Neural cell (in vitro differentiated cells): ENCODE data around the gene LPP. TPM values are rescaled to one million over a fixed set of nuclear protein-coding genes. Genes with fewer than 3 reads are reported as not detected.

ENCODE experiments used
- H2AFZ ChIP-seq: fragments of 200-600, 300-800 bp; sonication (generic), shearing (Covaris generic); 2 replicates; pipeline ENCODE4 v1.6.0; 2014; ENCODE audit warnings: low read depth, mild to moderate bottlenecking, antibody characterized with exemption, low read length, moderate library complexity
- H3F3A ChIP-seq: fragments of 200-600 bp; shearing (Covaris generic); 2 replicates; pipeline ENCODE4 v1.6.1; 2016; ENCODE audit warnings: mild to moderate bottlenecking, moderate library complexity, mixed read lengths, antibody characterized with exemption, low read length; ENCODE audit not compliant: insufficient read depth, poor library complexity, severe bottlenecking
- H3K27ac ChIP-seq: fragments of 200-600, 300-800 bp; sonication (generic), shearing (Covaris generic); 2 replicates; pipeline ENCODE4 v1.5.1; 2014; ENCODE audit warnings: mild to moderate bottlenecking, low read length, moderate library complexity
- H3K27me3 ChIP-seq: fragments of 300-800, 200-600 bp; sonication (generic), shearing (Covaris generic); 2 replicates; pipeline ENCODE4 v1.6.0; 2014; ENCODE audit warnings: mild to moderate bottlenecking, low read depth, low read length, moderate library complexity; ENCODE audit not compliant: insufficient read depth
- H3K36me3 ChIP-seq: fragments of 300-800, 200-600 bp; sonication (generic), shearing (Covaris generic); 2 replicates; pipeline ENCODE4 v1.5.1; 2014; ENCODE audit warnings: mild to moderate bottlenecking, antibody characterized with exemption, low read length, moderate library complexity; ENCODE audit not compliant: insufficient read depth
- H3K4me2 ChIP-seq: fragments of 300-800, 200-600 bp; sonication (generic), shearing (Covaris generic); 2 replicates; pipeline ENCODE4 v1.6.0; 2014; ENCODE audit warnings: mild to moderate bottlenecking, low read length
- H3K4me3 ChIP-seq: fragments of 300-800, 200-600 bp; sonication (generic), shearing (Covaris generic); 2 replicates; pipeline ENCODE4 v1.5.1; 2014; ENCODE audit warnings: mild to moderate bottlenecking, low read length, moderate library complexity
- H3K79me2 ChIP-seq: fragments of 200-600 bp; shearing (Covaris generic); replicated peaks from 2 replicates; pipeline ENCODE4 v1.6.0; 2014; ENCODE audit warnings: mild to moderate bottlenecking, low read length, moderate library complexity; ENCODE audit not compliant: insufficient read depth
- H3K9ac ChIP-seq: fragments of 300-800, 200-600 bp; sonication (generic), shearing (Covaris generic); 2 replicates; pipeline ENCODE4 v1.6.1; 2016; ENCODE audit warnings: mild to moderate bottlenecking, low read length, mixed read lengths
- H3K9me2 ChIP-seq: fragments of 200-600 bp; shearing (Covaris generic); 2 replicates; pipeline ENCODE4 v1.6.1; 2016; ENCODE audit warnings: mild to moderate bottlenecking, low read length, mixed read lengths; ENCODE audit not compliant: insufficient read depth
- H3K9me3 ChIP-seq: fragments of 200-600, 300-800 bp; sonication (generic), shearing (Covaris generic); 2 replicates; pipeline ENCODE4 v1.6.1; 2016; ENCODE audit warnings: mild to moderate bottlenecking, mixed run types, low read length, moderate library complexity, mixed read lengths
- H4K20me1 ChIP-seq: fragments of 200-600 bp; shearing (Covaris generic); 2 replicates; pipeline ENCODE4 v1.6.1; 2016; ENCODE audit warnings: mild to moderate bottlenecking, mixed run types; ENCODE audit not compliant: insufficient read depth
- CTCF ChIP-seq: fragments of 450-650 bp; IDR thresholded peaks from 2 replicates; pipeline ENCODE4 v1.5.1; 2014; ENCODE audit warnings: antibody characterized with exemption, mild to moderate bottlenecking, moderate library complexity; ENCODE audit not compliant: poor library complexity, severe bottlenecking
- EP300 ChIP-seq: fragments of 450-650 bp; conservative IDR thresholded peaks from 2 replicates; pipeline ENCODE4 v1.6.1; 2014; ENCODE audit warnings: antibody characterized with exemption, mild to moderate bottlenecking, moderate library complexity; ENCODE audit not compliant: poor library complexity, severe bottlenecking
- EZH2 ChIP-seq: fragments of 200-600, 300-800 bp; shearing (Covaris generic), sonication (generic); IDR thresholded peaks from 2 replicates; pipeline ENCODE4 v1.6.1; 2014; ENCODE audit warnings: antibody characterized with exemption, low read length, borderline replicate concordance, mild to moderate bottlenecking; ENCODE audit not compliant: insufficient read depth, poor library complexity, severe bottlenecking
- MXI1 ChIP-seq: fragments of 450-650 bp; conservative IDR thresholded peaks from 2 replicates; pipeline ENCODE4 v1.6.1; 2014; ENCODE audit warnings: antibody characterized with exemption, mild to moderate bottlenecking; ENCODE audit not compliant: poor library complexity, severe bottlenecking
- POLR2AphosphoS5 ChIP-seq: IDR thresholded peaks from 2 replicates; pipeline ENCODE4 v1.6.1; 2012
- RAD21 ChIP-seq: fragments of 450-650 bp; conservative IDR thresholded peaks from 2 replicates; pipeline ENCODE4 v1.6.1; 2014; ENCODE audit warnings: antibody characterized with exemption, mild to moderate bottlenecking, moderate library complexity
- REST ChIP-seq: IDR thresholded peaks from 2 replicates; pipeline ENCODE4 v1.6.1; 2012; ENCODE audit warnings: borderline replicate concordance
- SMC3 ChIP-seq: fragments of 450-650 bp; conservative IDR thresholded peaks from 2 replicates; pipeline ENCODE4 v1.6.1; 2014; ENCODE audit warnings: antibody characterized with exemption, mild to moderate bottlenecking, moderate library complexity; ENCODE audit not compliant: poor library complexity
- TAF1 ChIP-seq: IDR thresholded peaks from 2 replicates; pipeline ENCODE4 v1.6.1; 2012; ENCODE audit warnings: low read depth
- polyA plus RNA-seq: library from polyadenylated mRNA; depleted of rRNA; stranded (reverse); fragments of >200 nt; gene quantifications from 2 replicates; pipeline ENCODE4 v1.2.3, GENCODE V29; 2014

The LPP gene
- polyA plus RNA-seq, 1 donor from 2014 or later: 3.0 TPM

- Histone ChIP-seq H2AFZ (no peak overlapping the region), H3K9me2 (no peaks in the 10 kb centered on the region), H3K4me3 (no peak overlapping the region), H3K27ac (no peak overlapping the region), H3K79me2 (no peaks in the 10 kb centered on the region), H3K9me3 (no peaks in the 10 kb centered on the region), H3K36me3 (no peaks in the 10 kb centered on the region), H4K20me1 (no peaks in the 10 kb centered on the region), H3K9ac (no peak overlapping the region), H3K4me2 (no peak overlapping the region), H3K27me3 (no peaks in the 10 kb centered on the region), H3F3A (no peaks in the 10 kb centered on the region)
- TF ChIP-seq MXI1 (no peak), SMC3 (no peak), EP300 (no peak), TAF1 (no peak), EZH2 (no peak)
Measured at GRCh38 chr3:188396251-188396650, 242.3 kb downstream of the LPP start.

- Histone ChIP-seq H2AFZ (no peak overlapping the region), H3K4me3 (no peak overlapping the region), H3K27me3 (no peaks in the 10 kb centered on the region), H4K20me1 (no peaks in the 10 kb centered on the region), H3F3A (no peaks in the 10 kb centered on the region), H3K36me3 (no peaks in the 10 kb centered on the region), H3K9me2 (no peaks in the 10 kb centered on the region), H3K9me3 (no peaks in the 10 kb centered on the region), H3K4me2 (no peak overlapping the region), H3K27ac (peak overlapping the region; percentile 42), H3K9ac (no peak overlapping the region), H3K79me2 (no peaks in the 10 kb centered on the region)
- TF ChIP-seq CTCF: no peak
- TF ChIP-seq TAF1: no peak
- no peak for TF ChIP-seq EP300
- TF ChIP-seq EZH2: no peak
- TF ChIP-seq SMC3: no peak
- TF ChIP-seq MXI1: no peak
- TF ChIP-seq REST: no peak
- TF ChIP-seq RAD21: no peak
- no peak for TF ChIP-seq POLR2AphosphoS5
Measured at GRCh38 chr3:188396900-188397299, 242.9 kb downstream of the LPP start.
